ENCODE measurements around the gene STARD3NL. TPM values are rescaled to one million over a fixed set of nuclear protein-coding genes. Genes with fewer than 3 reads are reported as not detected.
"Not testable (repeated sequence)": the region's sequence is repeated elsewhere in the genome, so short reads cannot be mapped to it uniquely, and the experiment has no call there.

STARD3NL gene
- polyA plus RNA-seq, 1 donor (not counting 4 experiments of a cell fraction or from before 2014, with no cell fraction given): 45.1 TPM

- Histone ChIP-seq H3K36me3 (ENCODE audit: control insufficient read depth in 2 of 2, extremely low read depth in 1 of 2, insufficient read depth in 2 of 2, low read length in 2 of 2) (peaks cover 3 to 4% of the 10 kb centered on the region in 2 experiments), H3K4me1 (ENCODE audit: control insufficient read depth, extremely low read depth, insufficient read depth, low read length) (no peaks in the 10 kb centered on the region), H3K79me2 (ENCODE audit: control insufficient read depth, insufficient read depth, low read length) (no peaks in the 10 kb centered on the region), H3K4me2 (ENCODE audit: control insufficient read depth, extremely low read depth, insufficient read depth, low read depth, low read length) (no peak overlapping the region), H3K9me1 (ENCODE audit: control insufficient read depth, extremely low read depth, insufficient read depth, low read length) (no peaks in the 10 kb centered on the region), H3K4me3 (ENCODE audit: control insufficient read depth in 2 of 3, extremely low read depth in 1 of 3, insufficient read depth in 2 of 3, low read depth in 1 of 3, low read length in 3 of 3) (no peak overlapping the region), H3K9ac (ENCODE audit: control insufficient read depth, extremely low read depth, insufficient read depth, low read length) (no peak overlapping the region), H3K27me3 (ENCODE audit: control insufficient read depth, extremely low read depth, insufficient read depth, low read length) (no peaks in the 10 kb centered on the region), H2AFZ (ENCODE audit: control insufficient read depth, low read length) (no peak overlapping the region), H3K27ac (ENCODE audit: control insufficient read depth, insufficient read depth, low read length) (no peak overlapping the region), H3K9me3 (ENCODE audit: control insufficient read depth, low read depth, low read length) (no peaks in the 10 kb centered on the region), H4K20me1 (ENCODE audit: control insufficient read depth, extremely low read depth, insufficient read depth, low read length) (no peaks in the 10 kb centered on the region)
- DNase-seq (ENCODE audit: low read depth, low spot score) (no peak), FAIRE-seq (no peak)
- TF ChIP-seq CTCF (optimal IDR thresholded peaks at IDR 0.05 in 1 of 3, IDR thresholded peaks at IDR 0.05 in 1 of 3, conservative IDR thresholded peaks at IDR 0.05 in 1 of 3; ENCODE audit: extremely low read depth in 1 of 3, insufficient read depth in 2 of 3, low read length in 3 of 3): no peak
- TF ChIP-seq EZH2 (IDR thresholded peaks at IDR 0.05; ENCODE audit: low read length): no peak
- dilution Hi-C loops (cut with MboI; ENCODE audit: extremely low pct_ligation_motif_present, low sequenced_read_pairs): no loop called here
These were observed 54.7 kb downstream of the STARD3NL start for GRCh38 chr7:38232502-38233366.

- H3K27me3 ChIP-seq (ENCODE audit: control insufficient read depth, extremely low read depth, insufficient read depth, low read length); H3K4me1 ChIP-seq (ENCODE audit: control insufficient read depth, extremely low read depth, insufficient read depth, low read length); H4K20me1 ChIP-seq (ENCODE audit: control insufficient read depth, extremely low read depth, insufficient read depth, low read length); H3K9me3 ChIP-seq (ENCODE audit: control insufficient read depth, low read depth, low read length); dilution Hi-C loops (cut with MboI; ENCODE audit: extremely low pct_ligation_motif_present, low sequenced_read_pairs); H3K9me1 ChIP-seq (ENCODE audit: control insufficient read depth, extremely low read depth, insufficient read depth, low read length); H3K27ac ChIP-seq (ENCODE audit: control insufficient read depth, insufficient read depth, low read length); H2AFZ ChIP-seq (ENCODE audit: control insufficient read depth, low read length); H3K36me3 ChIP-seq (ENCODE audit: control insufficient read depth in 2 of 2, extremely low read depth in 1 of 2, insufficient read depth in 2 of 2, low read length in 2 of 2); H3K9ac ChIP-seq (ENCODE audit: control insufficient read depth, extremely low read depth, insufficient read depth, low read length); DNase-seq (ENCODE audit: low read depth, low spot score); H3K4me2 ChIP-seq (ENCODE audit: control insufficient read depth, extremely low read depth, insufficient read depth, low read depth, low read length); FAIRE-seq; H3K4me3 ChIP-seq (ENCODE audit: control insufficient read depth in 2 of 3, extremely low read depth in 1 of 3, insufficient read depth in 2 of 3, low read depth in 1 of 3, low read length in 3 of 3); H3K79me2 ChIP-seq (ENCODE audit: control insufficient read depth, insufficient read depth, low read length): not testable (repeated sequence)
These were observed 56.7 kb downstream of the STARD3NL start for GRCh38 chr7:38234759-38235158.

Data from keratinocyte (primary cell).